ENCODE data around the gene TFR2. TPM values are rescaled to one million over a fixed set of nuclear protein-coding genes. Genes with fewer than 3 reads are reported as not detected.

Gene TFR2
- total and polyA plus RNA-seq, 2 experiments from 2014 or later, result 3.7 to 4.2 TPM

GRCh38 chr7:100583132-100584053 is 58.0 kb downstream of the TFR2 start:
- H3K4me3 Mint-ChIP-seq, result peak overlapping the region; percentile 91

GRCh38 chr7:100582650-100583049 is 58.7 kb downstream of the TFR2 start:
- H3K27me3 Mint-ChIP-seq (ENCODE audit: insufficient read depth, low read depth, poor library complexity), result peaks cover 25% of the 10 kb centered on the region
- Histone ChIP-seq H3K27me3 (ENCODE audit: insufficient read depth) (no peaks in the 10 kb centered on the region), H3K9me2 (ENCODE audit: insufficient read depth) (no peaks in the 10 kb centered on the region), H3F3A (replicated peaks; ENCODE audit: low read depth) (peaks cover 20% of the 10 kb centered on the region), H2AFZ (no peak overlapping the region), H3K4me2 (no peak overlapping the region; the same call in 1 of the 2 replicates), H3K79me2 (replicated peaks; ENCODE audit: insufficient read depth) (peaks cover 21% of the 10 kb centered on the region), H3K36me3 (ENCODE audit: insufficient read depth) (0 out of 2 replicates have a peak, but pooled peaks cover 4% of the 10 kb centered on the region), H3K4me1 (ENCODE audit: insufficient read depth) (peaks cover 17% of the 10 kb centered on the region), H4K20me1 (replicated peaks; ENCODE audit: insufficient read depth) (peaks cover 8% of the 10 kb centered on the region; the same call in 1 of the 2 replicates), H3K27ac (ENCODE audit: low read depth) (no peak overlapping the region), H3K4me3 (no peak overlapping the region)
- H3K4me1 Mint-ChIP-seq, result peaks cover 23% of the 10 kb centered on the region
- H3K27ac Mint-ChIP-seq, result no peak overlapping the region
- no peak for ATAC-seq
- H3K36me3 Mint-ChIP-seq (ENCODE audit: low read depth), result no peaks in the 10 kb centered on the region; the same call in 1 of the 3 replicates
- H3K9me3 Mint-ChIP-seq, result no peaks in the 10 kb centered on the region
- peak overlapping the region; percentile 18; the same call in 1 of the 3 replicates for H3K4me3 Mint-ChIP-seq
- DNase-seq (ENCODE audit: low spot score), result no peak
- TF ChIP-seq ZNF462 (CRISPR knock-in tag; IDR thresholded peaks at IDR 0.05), result no peak
- TF ChIP-seq EZH2phosphoT487 (IDR thresholded peaks at IDR 0.05; ENCODE audit: unreplicated experiment), result no peak
- TF ChIP-seq CTCF (conservative IDR thresholded peaks at IDR 0.05; ENCODE audit: low read depth in 2 of 2), result no peak
- TF ChIP-seq ETS1 (IDR thresholded peaks at IDR 0.05), result no peak
- no peak for TF ChIP-seq POLR2AphosphoS5 (IDR thresholded peaks at IDR 0.05; ENCODE audit: low read depth)
- no peak for TF ChIP-seq NANOG (IDR thresholded peaks at IDR 0.05; ENCODE audit: borderline replicate concordance)
- no peak for TF ChIP-seq CREB1 (CRISPR knock-in tag; IDR thresholded peaks at IDR 0.05; ENCODE audit: low read depth)
- TF ChIP-seq ZNF331 (CRISPR knock-in tag; IDR thresholded peaks at IDR 0.05; ENCODE audit: low read depth), result no peak

More at GRCh38 chr7:100583132-100584053, 58.0 kb downstream of the TFR2 start:
- Histone ChIP-seq H3K4me1 (ENCODE audit: insufficient read depth) (peaks cover 17% of the 10 kb centered on the region), H2AFZ (no peak overlapping the region), H3F3A (replicated peaks; ENCODE audit: low read depth) (peaks cover 20% of the 10 kb centered on the region), H3K36me3 (ENCODE audit: insufficient read depth) (0 out of 2 replicates have a peak, but pooled peaks cover 4% of the 10 kb centered on the region), H3K27me3 (ENCODE audit: insufficient read depth) (peaks cover 7% of the 10 kb centered on the region; the same call in 1 of the 2 replicates), H3K27ac (ENCODE audit: low read depth) (peak overlapping the region; percentile 84; the same call in 1 of the 2 replicates), H3K9me2 (ENCODE audit: insufficient read depth) (no peaks in the 10 kb centered on the region), H4K20me1 (replicated peaks; ENCODE audit: insufficient read depth) (peaks cover 8% of the 10 kb centered on the region; the same call in 1 of the 2 replicates), H3K4me2 (peak overlapping the region; percentile 86), H3K79me2 (replicated peaks; ENCODE audit: insufficient read depth) (peaks cover 21% of the 10 kb centered on the region), H3K4me3 (peak overlapping the region; percentile 98; the same call in 1 of the 2 replicates)
- Mint-ChIP-seq H3K27me3 (ENCODE audit: insufficient read depth, low read depth, poor library complexity) (peaks cover 26% of the 10 kb centered on the region), H3K9me3 (no peaks in the 10 kb centered on the region), H3K27ac (peak overlapping the region; percentile 90), H3K36me3 (ENCODE audit: low read depth) (no peaks in the 10 kb centered on the region; the same call in 1 of the 3 replicates), H3K4me1 (peaks cover 27% of the 10 kb centered on the region)
- TF ChIP-seq JUNB (IDR thresholded peaks at IDR 0.05; ENCODE audit: unreplicated experiment) (no peak), POLR2AphosphoS5 (IDR thresholded peaks at IDR 0.05; ENCODE audit: low read depth) (no peak), CREB1 (CRISPR knock-in tag; IDR thresholded peaks at IDR 0.05; ENCODE audit: low read depth) (no peak), NANOG (IDR thresholded peaks at IDR 0.05; ENCODE audit: borderline replicate concordance) (no peak), ZNF331 (CRISPR knock-in tag; IDR thresholded peaks at IDR 0.05; ENCODE audit: low read depth) (no peak), EZH2phosphoT487 (IDR thresholded peaks at IDR 0.05; ENCODE audit: unreplicated experiment) (no peak), EZH2 (IDR thresholded peaks at IDR 0.05; ENCODE audit: low read depth, unreplicated experiment) (no peak), STAT1 (IDR thresholded peaks at IDR 0.05; ENCODE audit: unreplicated experiment) (no peak)
- DNase-seq (ENCODE audit: low spot score), result peak; percentile 40
- no peak for ATAC-seq

Data from GM23338 (cell line).